GM21825 (cell line): ENCODE results near the gene HDGFL3.
A peak's percentile ranks its signal among the peaks of the same experiment; 100 is the strongest.
"Not testable (repeated sequence)": the region's sequence is repeated elsewhere in the genome, so short reads cannot be mapped to it uniquely, and the experiment has no call there.

ENCODE experiments used
- ATAC-seq: cut with Tn5 transposase; IDR thresholded peaks from one replicate; pipeline ENCODE4 v1.9.1; 2021; ENCODE audit warnings: mild to moderate bottlenecking, moderate library complexity; ENCODE audit not compliant: unreplicated experiment

Gene HDGFL3

DNA sequence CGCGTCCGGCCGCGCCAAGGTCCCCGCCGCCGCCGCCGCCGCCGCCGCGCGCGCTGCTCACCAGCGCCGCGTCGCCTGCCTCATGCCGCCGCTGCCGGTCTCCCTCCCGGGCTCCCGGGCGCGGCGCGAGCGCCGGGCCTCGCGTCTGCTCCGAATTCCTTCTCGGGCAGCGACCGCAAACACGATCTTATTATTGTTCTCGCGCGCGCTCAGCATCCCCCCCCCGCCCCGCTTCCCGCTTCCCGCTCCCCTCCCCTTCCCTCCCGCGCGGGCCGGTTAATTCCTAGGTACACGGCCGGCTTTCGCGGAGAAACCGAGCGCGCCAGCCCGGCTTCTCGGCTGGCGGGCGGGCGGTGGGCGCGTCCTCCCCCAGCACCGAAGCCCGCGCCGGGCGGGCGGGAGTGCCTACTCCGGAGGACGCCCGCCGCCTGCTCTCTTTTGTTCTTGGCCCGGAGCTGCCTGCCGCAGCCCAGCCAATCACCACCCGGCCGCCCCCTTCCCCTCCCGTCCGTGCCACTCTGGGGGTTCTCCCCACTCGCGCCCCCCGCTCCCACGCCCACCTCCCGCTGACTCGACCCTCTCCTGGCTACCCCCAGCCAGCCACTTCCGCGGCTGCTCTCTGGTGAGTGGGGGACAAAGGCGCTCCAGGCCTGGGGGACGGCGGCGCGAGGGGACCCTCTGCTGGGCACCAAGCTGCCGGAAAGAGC lies at the start of gene HDGFL3:
TSS of gene HDGFL3 (minus strand) at position 164 of the 707 bp plus-strand sequence. CDS start 409 bp downstream, outside the sequence.
- peak; percentile 39 for ATAC-seq

DNA sequence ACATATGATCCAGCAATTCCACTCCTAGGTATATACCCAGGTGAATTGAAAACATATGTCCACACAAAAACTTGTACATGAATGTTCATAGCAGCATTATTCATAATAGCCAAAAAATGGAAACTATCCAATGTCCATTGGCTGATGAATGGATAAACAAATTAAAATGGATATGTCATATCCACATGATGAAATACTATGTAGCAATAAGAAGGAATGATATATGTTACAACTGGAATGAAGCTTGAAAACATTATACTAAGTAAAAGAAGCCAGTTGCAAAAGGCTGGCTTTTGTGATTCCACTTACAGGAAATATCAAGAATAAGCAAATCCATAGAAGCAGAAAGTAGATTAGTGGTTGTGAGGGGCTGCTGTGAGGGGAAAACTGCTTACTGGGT lies 43.2 kb upstream of the HDGFL3 start:
- ATAC-seq = no peak

DNA sequence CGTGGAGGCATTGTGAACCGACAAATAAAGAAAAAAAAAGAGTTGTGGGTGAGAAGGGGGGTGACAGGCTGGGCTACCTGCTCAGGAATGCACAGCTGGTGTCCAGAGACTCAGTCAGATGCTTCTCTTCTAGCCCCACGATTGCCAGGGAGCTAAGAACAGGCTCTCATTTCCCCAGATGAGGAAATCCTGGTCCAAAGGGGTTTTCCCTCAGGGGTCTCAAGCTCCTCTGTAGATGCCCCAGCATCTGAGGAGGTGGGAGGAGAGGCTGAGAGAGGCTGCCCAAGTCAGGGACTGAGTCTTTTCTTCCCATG lies 41.4 kb upstream of the HDGFL3 start:
- no peak for ATAC-seq

DNA sequence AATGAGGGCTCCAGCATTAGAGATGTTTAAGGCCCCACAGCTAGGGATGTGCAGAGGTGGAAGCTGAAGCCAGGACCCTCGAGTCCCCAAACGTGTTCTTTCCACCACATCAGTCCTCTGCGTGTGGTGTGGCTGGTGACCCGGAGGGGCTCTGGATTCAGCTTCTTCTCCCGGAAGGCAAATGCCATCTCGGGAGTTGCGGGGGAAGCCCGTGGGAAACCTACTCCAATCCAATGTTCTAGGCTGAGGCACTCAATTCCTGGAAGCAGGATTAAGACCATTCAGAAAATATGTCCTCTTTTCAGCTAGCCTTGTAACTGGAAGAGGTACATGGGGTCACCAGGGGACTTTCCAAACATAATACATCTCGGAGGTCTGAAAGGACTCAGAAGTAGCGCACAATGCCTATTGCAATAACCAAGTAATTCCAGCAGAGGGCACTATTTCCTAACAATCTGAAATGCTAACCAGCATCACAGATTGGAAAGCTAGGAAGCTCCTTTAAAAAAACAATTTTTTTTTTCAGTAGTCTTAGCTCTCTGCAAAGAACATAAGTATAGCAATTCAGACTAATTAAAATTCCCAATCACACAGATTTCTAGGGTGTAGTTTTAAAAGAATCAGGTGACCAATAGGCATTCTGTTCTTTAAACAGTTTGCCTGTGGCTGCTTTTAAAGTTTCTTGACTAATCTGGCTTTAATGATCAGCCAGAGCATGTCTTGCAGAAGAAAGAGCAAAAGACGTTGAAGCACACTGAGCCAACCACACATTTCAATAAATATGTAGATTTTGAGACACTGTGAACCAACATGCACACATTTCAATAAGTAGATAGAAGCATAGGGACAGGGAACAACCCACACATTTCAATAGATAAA lies 40.8 kb upstream of the HDGFL3 start:
- ATAC-seq = no peak

DNA sequence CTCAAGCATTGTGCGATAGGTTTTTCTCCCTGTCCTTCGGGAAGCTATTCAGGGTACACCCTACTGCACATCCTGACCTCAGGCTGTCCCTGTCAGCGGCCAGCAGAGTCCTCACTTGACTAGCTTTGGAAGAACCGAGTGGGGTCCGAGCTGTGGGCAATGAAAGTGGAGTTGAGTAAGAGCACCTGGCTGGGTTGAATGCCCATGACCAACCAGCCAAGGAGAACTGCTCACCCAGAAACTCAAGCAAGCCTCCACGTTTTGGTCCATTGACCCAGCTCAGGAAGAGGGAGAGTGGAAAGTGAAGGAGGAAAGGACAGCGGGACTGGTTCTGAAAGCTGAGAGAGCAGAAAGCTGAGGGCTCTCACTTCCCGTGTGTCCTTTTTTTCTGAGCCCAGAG lies 36.0 kb upstream of the HDGFL3 start:
- no peak for ATAC-seq

DNA sequence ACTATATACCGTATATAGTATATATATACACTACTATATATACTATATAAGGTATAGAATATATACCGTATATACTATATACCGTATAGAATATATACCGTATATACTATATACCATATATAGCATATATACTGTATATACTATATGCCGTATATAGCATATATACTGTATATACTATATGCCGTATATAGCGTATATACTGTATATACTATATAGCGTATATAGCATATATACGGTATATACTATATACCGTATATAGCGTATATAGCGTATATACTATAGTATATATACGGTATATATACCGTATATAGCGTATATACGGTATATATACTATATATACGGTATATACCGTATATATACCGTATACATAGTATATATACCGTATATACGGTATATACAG lies 22.6 kb upstream of the HDGFL3 start:
- no peak for ATAC-seq

DNA sequence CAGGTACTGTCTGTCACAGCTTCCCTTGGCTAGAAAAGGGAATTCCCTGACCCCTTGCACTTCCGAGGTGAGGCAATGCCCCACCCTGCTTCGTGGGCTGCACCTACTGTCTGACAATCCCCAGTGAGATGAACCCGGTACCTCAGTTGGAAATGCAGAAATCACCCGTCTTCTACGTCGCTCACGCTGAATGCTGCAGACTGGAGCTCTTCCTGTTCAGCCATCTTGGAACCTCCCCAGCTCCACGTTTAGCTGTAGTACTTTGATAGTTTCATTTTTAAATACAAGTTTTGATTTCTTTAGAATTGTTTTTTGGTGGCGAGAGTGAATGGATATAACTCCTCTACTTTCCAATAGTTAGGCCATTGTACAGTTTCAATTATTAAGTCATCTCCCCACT lies 17.8 kb upstream of the HDGFL3 start:
- ATAC-seq = no peak

DNA sequence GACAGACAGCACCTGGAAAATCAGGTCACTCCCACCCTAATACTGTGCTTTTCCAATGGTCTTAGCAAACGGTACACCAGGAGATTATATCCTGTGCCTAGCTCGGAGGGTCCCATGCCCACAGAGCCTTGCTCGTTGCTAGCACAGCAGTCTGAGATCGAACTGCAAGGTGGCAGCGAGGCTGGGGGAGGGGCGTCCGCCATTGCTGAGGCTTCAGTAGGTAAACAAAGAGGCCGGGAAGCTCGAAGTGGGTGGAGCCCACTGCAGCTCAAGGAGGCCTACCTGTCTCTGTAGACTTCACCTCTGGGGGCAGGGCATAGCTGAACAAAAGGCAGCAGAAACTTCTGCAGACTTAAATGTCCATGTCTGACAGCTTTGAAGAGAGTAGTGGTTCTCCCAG lies 14.2 kb upstream of the HDGFL3 start:
- not testable (repeated sequence) for ATAC-seq

DNA sequence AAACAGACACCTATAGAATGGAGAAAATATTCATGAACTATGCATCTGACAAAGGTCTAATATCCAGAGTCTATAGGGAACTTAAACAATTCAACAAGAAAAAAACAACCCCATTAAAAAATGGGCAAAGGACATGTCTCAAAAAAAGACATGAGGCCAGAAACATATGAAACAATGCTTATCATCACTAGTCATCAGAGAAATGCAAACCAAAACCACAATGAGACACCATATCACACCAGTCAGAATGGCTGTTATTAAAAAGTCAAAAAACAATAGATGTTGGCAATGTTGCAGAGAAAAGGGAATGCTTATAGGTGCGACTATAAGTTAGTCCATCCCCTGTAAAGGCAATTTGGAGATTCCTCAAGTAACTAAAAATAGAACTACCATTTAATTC lies 11.4 kb upstream of the HDGFL3 start:
- no peak for ATAC-seq

DNA sequence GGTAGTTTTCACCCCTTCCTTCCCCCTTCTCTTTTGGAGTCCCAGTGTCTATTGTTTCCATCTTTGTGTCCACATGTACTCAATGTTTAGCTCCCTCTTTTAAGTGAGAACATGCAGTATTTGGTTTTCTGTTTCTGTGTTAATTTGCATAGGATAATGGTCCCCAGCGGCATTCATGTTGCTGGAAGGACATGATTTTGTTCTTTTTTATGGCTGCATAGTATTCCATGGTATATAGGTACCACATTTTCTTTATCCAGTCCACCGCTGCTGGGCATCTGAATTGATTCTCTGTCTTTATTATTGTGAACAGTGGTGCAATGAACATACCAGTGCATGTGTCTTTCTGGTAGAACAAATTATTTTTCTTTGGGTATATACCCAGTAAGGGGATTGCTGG lies 7.7 kb upstream of the HDGFL3 start:
- ATAC-seq = no peak

DNA sequence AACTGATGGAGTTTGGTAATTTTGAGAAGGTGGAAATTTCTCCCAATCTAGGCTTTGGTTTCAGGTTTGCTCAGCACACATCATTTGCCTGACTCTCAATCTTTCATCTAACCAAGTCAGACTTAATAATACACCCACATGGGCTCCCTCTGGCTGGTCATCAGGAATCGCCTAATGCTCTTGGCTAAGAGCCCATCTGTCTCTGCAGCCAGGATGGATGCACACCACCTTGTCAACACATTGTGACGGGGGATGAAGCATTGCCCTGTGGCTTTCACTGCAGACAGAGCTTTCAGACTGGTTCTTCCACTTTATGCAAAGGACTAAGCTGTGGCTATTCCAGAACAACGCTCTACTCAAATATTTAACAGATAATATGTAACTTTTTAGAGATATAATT lies 3.0 kb upstream of the HDGFL3 start:
- no peak for ATAC-seq

DNA sequence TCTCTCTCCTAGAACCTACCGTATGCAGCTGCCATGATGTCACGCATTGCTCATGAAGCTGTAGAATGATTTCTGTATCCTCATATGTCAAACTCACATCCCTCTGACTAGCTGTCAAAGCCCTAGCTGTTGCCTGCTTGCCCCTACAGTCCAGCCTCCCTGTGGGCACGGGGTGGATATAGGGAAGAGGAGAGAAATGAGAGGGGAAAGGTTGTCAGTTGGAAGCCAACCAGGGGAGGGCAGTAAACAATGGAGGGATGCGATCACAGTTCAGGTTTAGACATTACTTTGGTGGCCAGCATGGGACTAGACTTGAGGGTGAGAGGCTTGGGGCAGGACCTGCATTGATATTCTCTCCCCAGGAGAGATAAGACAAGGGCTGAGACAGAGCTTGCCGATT lies 1.7 kb upstream of the HDGFL3 start:
- ATAC-seq = no peak

DNA sequence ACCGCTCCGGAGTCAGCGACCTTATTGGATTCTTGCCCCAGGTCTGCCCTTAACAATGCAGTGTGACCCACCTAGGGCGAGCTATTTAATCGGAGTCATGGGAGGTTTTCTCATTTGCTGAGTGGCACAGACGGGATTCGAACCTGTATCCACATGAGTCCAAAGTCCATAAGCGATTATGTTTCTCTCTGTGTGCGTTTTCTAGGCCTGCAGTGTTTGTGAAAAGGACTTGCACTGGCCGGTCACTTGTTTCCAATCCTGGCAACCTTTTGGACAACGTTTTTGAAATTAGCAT lies 691 bp upstream of the HDGFL3 start:
- ATAC-seq = no peak

DNA sequence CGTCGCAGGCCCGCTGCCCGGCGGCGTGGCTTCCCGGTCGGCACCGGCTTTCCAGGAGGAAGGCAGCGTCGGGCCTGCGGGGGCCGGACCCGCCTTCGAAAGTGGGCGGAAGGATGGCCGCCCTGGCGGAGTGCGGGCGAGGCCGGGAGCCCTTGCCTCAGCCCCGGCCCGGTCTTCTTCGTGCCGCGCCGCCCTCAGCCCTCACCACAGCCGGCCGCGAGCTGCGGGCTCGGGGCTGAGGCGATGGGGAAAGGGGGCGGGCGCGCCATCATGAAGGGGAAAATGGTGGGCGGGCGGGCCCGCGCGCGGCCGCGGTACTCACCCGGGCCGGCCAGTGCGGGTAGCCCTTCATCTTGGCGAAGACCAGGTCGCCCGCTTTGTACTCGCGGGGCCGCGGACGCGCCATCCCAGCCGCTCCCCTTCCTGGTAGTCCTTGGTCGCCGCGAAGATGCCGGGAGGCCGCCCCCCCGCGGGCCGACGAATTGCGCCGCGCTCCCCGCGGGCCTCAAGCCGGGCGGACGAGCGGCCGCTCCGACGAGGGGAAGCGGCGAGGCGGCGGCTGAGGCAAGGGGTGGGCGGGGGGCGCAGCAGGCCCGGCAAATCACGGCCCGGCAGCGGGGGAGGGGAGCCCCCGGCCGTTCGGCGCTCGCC lies 489 bp downstream of the HDGFL3 start:
- ATAC-seq = peak; percentile 30

DNA sequence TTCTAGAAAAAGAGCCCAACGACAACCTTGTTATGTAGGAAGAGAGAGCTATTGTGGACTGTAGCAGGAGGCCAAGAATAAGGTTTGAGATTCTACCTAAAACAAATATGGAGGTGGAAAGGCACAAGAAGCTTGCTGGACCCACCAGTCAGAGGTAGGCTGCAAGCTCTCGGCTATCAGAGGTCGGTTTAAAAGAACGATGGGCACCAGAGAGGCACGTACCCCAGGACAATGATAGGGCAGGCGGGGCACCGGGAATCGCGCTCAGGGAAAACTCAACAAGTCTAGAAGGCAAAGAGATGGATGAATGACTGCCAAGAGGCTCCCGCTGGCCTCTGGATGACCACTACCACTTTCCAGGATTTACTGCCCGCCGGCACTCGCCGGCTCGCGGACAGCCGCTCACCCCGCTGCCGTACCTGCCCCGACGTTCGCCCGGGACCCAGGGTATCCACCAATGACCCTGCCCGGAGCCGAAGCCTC lies 1.1 kb downstream of the HDGFL3 start:
- ATAC-seq = no peak

DNA sequence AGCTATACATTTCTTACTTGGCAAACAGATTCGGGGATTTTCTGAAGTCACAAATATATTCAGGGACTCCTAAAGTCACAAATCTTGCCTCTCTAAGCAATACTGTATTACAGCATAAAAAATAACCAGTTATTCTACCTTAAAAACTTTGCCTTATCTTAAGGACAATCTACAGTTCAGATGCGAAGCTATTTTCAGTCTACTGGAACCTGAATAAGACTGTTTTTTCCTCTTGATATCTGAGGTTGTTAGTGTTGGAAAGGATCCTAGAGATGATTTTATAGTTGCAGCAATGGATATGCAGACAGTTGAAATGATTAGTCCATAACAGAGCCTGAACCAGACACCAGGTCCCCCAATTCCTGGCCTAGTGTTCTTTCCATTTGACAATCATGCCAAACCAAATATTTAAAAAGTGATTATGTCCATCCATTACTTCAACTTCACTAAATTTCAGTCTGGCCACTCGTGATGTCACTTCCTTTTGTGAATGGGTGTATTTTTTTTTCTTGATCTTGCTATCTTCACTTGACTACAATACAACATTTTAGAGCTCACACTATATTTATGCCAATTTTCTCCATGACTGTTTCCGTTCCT lies 1.8 kb downstream of the HDGFL3 start:
- no peak for ATAC-seq

DNA sequence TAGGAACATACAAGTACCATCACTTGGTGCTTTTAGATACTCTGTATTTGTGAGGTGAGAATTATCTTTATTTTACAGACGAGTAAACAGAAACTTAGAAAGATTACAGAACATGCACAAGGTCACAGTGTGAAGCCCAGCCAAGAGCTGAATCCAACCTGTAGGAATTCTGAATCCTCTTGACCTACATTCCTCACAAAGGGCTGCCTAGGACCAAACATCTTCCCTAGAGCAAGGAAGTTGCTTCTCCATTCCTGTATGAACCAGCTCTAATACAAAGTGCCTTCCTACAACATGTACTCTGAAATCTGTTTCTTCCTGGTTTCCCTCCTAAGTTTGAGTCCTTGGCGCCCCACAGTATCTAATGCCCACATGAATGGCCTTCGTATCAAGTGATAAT lies 2.9 kb downstream of the HDGFL3 start:
- no peak for ATAC-seq

DNA sequence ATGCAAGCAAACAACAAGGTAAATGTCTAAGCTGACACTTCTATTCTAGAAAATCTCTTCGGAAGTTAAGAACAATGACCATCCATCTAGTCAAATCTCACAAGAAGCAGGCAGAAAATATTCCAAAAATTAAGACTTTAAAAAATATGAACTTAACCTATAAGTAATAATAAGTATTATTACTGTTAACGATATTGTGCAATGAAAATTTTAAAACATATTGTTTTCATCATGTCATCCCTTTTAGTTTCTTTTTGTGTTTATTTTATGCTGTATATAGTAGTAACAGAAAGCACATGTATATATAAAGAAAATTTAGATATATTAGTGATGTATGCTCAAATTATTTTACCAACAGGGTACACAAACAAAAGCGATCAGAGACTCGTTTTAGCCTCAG lies 4.1 kb downstream of the HDGFL3 start:
- ATAC-seq = no peak

DNA sequence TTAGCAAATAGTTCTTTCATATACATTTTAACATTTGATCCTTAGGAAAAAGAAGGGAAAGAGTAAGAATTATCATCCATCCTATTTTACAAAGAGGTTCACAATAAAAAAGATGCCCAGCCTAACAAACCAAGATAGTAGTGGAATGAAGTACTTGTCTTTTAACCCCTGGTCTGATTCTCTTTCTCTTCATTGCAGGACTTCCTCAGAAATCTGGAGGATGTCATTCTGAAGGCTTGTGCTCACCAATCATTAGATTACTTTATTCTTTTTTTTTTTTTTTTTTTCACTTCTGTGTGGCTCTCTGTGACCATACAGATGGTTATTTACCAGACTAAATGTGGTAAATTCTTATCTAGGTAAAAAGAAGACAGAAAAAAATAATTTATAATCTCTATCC lies 7.0 kb downstream of the HDGFL3 start:
- ATAC-seq = no peak

DNA sequence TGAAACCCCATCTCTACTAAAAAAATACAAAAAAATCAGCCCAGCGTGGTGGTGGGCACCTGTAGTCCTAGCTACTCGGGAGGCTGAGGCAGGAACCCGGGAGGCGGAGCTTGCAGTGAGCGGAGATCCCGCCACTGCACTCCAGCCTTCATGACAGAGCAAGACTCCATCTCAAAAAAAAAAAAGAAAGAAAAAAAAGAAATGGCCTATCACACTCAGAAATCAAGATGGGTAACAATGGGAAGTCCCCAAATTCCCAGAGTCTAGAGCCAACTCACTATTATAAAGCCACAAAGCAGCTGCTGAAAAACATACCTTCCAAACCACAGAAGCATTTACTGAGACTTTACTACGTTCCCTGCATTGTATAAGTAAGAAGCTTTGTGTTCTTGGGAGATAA lies 7.5 kb downstream of the HDGFL3 start:
- no peak for ATAC-seq

DNA sequence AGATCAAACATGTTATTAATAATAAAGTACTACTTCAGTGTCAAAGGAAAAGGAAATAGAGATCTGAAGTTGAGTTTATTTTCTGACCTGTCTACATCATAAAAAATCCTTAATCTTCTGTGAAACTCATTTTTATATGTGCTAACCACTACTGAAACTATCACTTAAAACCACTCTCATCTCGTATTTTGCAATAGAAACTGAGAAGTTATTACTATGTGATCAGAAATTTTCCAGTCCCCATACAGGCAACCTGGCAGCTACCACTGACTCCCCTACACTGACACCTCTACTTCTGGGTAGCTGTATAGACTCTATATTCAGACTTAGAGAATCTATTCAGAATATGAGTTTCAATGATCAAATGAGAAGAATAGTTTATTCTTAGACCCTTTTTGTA lies 8.3 kb downstream of the HDGFL3 start:
- peak; percentile 85 for ATAC-seq

DNA sequence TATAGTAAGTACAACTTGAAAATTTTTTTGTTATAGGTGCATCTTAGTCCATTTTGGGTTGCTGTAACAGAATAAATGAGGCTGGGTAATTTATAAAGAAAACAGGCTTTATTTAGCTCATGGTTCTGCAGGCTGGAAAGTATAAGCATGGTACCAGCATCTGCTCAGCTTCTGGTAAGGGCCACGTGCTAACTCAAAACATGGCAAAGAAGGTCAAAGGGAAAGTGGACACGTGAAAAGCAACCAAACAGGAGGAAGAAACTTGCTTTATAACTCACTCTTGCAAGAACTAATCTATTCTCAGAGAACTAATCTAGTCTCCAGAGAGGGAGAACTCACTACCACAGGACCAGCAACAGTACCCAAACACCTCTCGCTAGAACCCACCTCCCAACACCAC lies 9.1 kb downstream of the HDGFL3 start:
- ATAC-seq = no peak
